Left ventricle myocardium superior (tissue), 1 donor: Measurements from ENCODE around the gene MACF1. TPM values are rescaled to one million over a fixed set of nuclear protein-coding genes. Genes with fewer than 3 reads are reported as not detected.
"Not testable (repeated sequence)": the region's sequence is repeated elsewhere in the genome, so short reads cannot be mapped to it uniquely, and the experiment has no call there.

Experiments used
- ATAC-seq: fragments of 200-7000 bp; cut with Tn5 transposase; one replicate; pipeline ENCODE4 v1.9.1; 2020; ENCODE audit warnings: mild to moderate bottlenecking, moderate library complexity
- DNase-seq: peaks from one replicate; pipeline ENCODE4 v3.0.0-alpha.2; 2020
- intact Hi-C: fragments of 100-400 bp; cut with micrococcal nuclease; formaldehyde crosslinking; loops from one replicate; pipeline ENCODE4 v1.11.0; 2022
- total RNA-seq: library from RNA; stranded (reverse); fragmentation: NEBNext Ultra II Directional; extraction: Animal tissue kit (Norgen Biotek cat#: 25700); gene quantifications from one replicate; pipeline ENCODE4 v1.2.1, GENCODE V29; 2021
- donor health status: DM: no; HTN: yes; CAD: no; lungs with severe emphysema.

The MACF1 gene
- total RNA-seq, 1 donor from 2014 or later = 239 TPM

GRCh38 chr1:39490596-39491145 lies 286.2 kb downstream of the MACF1 start:
- peak; percentile 28 for ATAC-seq
- no peak for DNase-seq
- intact Hi-C loops = no loop called here

- DNase-seq (peak; percentile 73), ATAC-seq (peak; percentile 75)
- intact Hi-C loops = no loop called here
These were observed 286.8 kb downstream of the MACF1 start, which contains the start of gene BMP8A for GRCh38 chr1:39491146-39491921. Gene BMP8A, plus strand, starts transcription at chr1:39491636. Its CDS starts 356 bp downstream, at chr1:39491992.

DNA sequence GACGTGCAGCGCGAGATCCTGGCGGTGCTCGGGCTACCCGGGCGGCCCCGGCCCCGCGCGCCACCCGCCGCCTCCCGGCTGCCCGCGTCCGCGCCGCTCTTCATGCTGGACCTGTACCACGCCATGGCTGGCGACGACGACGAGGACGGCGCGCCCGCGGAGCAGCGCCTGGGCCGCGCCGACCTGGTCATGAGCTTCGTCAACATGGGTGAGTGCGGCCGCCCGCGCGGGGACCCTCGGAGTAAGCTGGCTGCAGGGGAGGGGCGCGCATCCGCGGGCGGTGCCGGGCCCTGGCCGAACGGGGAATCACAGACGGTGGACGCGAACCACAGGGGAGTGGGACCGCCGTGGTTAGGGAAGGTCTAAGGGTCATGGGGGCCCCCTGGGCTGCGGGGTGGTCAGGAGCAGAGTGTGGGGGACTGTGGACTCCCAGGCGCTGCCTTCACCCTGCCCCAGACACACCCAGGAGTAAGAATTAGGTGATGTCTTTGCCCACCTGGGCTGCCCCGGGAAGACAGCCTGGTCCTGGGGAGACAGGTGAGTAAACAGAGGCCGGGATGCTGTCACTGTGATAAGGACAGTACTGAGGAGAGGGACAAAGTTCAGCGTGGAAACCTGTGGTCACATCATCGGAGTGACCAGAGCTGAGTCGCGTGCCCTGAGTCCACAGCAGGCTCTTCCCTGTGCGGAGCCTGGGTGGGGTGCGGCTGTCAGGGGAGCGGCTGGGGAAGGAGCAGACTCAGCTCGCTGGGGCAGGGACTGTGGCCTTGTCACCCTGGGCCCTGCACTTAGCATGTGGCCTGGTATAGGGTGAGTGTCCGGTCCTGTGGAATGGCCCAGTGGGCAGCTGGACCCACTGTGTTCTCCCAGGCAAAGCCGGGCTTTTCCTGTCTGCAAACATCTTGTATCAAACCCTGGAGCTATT lies 287.9 kb downstream of the MACF1 start:
- ATAC-seq, intact Hi-C loops, DNase-seq: not testable (repeated sequence)

DNA sequence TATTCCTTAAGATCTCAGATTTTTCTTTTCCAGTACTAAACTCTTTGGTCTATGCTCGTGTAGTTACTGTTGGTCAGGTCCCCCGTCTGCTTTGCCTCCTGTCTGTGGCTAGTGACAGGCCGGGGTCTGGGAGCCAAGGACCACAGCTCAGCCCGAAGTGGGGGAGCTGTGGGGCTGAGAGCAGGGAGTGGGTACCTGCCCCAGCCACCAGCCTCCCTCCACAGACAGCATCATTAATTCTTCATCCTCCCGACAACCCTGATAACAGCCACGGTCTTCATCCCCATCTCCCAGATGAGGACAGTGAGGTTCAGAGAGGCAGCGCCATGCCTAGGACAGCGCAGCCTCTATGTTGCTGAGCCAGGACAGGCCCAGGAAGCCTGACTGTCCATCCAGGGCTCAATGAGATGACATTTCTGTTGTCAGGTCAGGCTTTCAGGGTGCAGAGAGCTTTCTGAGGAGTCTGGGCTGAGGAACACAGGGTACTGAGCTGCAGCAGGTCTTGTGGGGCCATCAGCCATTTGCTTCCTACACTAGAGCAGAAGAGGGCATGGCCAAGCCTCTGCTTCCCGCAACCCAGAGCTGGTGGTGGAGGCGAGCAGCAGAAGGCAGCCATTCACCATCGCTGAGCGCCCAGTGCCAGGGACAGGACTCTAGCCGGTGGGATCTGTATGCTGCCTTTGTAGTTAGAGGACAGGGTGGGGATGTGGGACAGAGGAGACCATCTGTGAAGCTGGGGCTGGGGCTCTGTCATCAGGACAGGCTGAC lies 288.7 kb downstream of the MACF1 start:
- DNase-seq, intact Hi-C loops, ATAC-seq: not testable (repeated sequence)

- DNase-seq = no peak
- no peak for ATAC-seq
- intact Hi-C loops = no loop called here
These were observed 290.3 kb downstream of the MACF1 start for GRCh38 chr1:39494671-39495410.

DNA sequence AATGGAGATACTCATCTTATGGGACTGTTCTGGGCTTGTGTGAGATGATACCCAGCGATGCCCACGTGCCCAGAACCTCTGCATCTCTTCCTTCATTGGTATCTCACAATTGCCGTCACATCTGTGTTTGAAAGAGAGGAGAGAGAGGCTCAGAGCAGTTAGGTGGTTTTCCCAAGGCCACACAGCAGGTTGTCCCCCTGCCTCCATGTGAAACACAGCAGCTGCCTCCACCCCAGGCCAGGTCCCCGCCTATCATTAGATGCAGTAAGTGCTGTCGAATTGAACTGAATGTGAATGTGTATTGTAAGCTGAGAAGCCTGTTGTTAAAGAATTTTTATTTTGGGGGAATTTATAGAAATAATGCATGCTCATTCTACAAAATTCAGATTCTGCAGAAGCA lies 292.0 kb downstream of the MACF1 start:
- ATAC-seq, intact Hi-C loops, DNase-seq: not testable (repeated sequence)

GRCh38 chr1:39497585-39497984 lies 293.1 kb downstream of the MACF1 start:
- intact Hi-C loops = no loop called here
- ATAC-seq (no peak), DNase-seq (no peak)

DNA sequence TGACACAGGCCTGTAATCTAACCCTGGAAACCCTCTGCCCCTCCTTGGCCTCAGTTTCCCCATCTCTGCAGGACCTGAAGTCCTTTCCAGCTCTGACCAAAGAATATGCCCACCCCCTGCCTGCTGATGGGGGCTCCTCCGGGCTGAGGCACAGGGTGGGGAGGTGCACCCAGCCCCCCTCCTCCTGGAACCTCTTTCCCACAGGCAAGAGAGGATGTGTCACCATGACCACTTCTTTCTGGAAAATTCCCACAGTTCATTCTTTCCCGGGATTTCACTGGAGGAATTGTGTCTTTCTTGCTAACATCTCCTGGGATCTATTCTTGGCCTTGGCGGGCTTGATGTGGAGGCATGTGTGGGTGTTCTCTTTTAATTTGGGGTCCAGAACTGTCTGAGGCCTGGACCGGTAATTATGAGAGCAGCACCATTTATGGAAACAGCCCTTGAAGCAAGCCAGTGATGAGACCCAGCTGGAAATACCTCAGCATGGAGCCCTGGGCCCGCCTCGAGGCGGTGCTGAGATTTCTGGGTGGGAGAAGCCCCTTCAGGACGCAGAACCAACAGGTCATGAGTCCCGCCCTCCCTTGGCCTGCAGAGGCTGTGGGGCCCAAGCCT lies 293.7 kb downstream of the MACF1 start:
- intact Hi-C loops, DNase-seq: not testable (repeated sequence)
- ATAC-seq = peak; percentile 16

- DNase-seq, intact Hi-C loops: not testable (repeated sequence)
- peak; percentile 11 for ATAC-seq
These were observed 294.3 kb downstream of the MACF1 start for GRCh38 chr1:39498821-39499220.

DNA sequence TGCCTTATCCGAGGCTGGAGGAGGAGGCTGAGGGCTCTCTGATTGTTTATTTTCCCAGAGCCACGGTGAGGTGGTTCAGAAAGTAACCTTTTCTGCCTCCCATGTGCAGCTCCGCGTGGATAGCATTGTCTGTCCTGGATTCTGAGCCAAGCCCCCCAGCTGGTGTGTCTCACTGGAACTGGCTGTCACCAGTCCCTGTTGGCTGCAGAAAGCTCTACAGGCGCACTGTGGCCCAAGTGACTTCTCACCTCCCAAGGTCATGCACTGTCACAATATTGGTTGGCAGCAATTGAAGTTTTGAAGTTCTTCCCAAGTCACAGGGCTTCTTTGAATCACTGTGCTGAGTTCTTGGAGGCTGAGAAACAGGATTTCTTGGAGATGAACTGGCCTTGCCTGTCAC lies 295.2 kb downstream of the MACF1 start:
- intact Hi-C loops = no loop called here

DNA sequence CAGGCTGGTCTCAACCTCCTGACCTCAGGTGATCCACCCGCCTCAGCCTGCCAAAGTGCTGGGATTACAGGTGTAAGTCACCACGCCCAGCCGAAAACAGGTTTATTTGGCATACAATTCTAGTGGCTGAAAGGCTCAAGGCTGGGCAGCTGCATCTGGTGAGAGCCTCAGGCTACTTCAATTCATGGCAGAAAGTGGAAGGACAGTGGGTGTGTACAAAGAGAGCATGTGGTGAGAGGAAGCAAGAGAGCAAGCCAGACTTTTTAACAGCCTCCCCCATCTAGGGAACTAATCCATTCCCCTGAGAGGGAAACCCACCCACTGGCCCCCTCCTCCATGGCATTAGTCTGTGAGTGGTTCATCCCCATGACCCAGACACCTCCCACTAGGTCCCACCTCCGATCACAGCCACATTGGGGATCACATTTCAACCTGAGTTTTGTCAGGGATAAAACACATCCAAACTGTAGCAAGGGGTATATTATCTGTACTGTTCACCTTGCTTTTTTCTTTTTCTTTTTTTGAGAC lies 296.4 kb downstream of the MACF1 start:
- intact Hi-C loops = no loop called here
- no peak for ATAC-seq
- no peak for DNase-seq

More for the DNA sequence above, 295.2 kb downstream of the MACF1 start:
- ATAC-seq (peak; percentile 86), DNase-seq (peak; percentile 62)

GRCh38 chr1:39501666-39502065 lies 297.2 kb downstream of the MACF1 start:
- DNase-seq (no peak), ATAC-seq (no peak)
- intact Hi-C loops = no loop called here

GRCh38 chr1:39504436-39504835 lies 299.9 kb downstream of the MACF1 start:
- intact Hi-C loops, ATAC-seq, DNase-seq: not testable (repeated sequence)

GRCh38 chr1:39505289-39505688 lies 300.8 kb downstream of the MACF1 start:
- intact Hi-C loops = no loop called here
- ATAC-seq (no peak), DNase-seq (no peak)

GRCh38 chr1:39507230-39507928 lies 302.9 kb downstream of the MACF1 start:
- intact Hi-C loops = no loop called here
- ATAC-seq (no peak), DNase-seq (no peak)

DNA sequence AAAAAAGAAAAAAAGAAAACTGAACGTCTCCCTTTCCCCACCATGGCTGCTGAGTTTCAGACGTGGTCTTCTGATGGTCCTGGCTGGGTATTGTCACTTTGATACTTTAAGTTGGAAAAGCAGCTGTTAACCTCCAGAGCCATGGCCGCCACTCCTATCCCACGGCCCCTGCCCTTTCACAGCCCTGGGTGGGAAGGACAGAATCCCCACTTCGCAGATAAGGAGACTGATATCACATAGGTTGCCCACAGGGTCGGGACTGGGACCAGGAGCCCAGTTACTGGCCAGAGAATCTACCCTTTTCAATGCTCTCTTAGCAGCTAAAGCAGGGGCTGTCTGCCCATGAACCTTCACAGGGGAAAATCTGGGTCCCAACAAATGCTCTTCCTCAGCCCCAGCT lies 303.8 kb downstream of the MACF1 start:
- intact Hi-C loops = no loop called here
- ATAC-seq = no peak
- DNase-seq = no peak

DNA sequence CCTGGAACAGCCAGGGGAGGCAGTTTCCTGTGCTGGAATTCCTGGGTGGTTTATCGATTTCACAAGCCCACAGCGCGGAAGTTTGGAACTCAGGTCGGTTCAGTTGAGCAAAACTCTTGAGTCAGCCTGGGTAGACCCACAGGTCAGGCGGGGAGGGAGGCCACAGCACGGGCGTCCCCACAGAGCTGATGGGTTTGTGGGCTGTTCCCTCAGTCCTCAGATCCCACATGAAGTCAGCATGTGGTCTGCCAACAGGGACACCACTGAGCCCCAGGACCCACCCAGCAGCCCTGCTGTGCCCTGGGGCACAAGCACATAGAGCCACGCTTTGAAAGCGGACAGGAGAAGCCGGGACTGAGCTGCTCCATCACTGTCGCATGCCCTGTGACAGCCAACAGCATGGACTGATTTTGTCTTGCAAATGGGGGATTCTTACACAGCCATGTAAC lies 304.4 kb downstream of the MACF1 start:
- ATAC-seq (no peak), DNase-seq (no peak)
- intact Hi-C loops = no loop called here
